NOMO-1 treated with dmso at 0.1 percent for 144 hours (cell line): ENCODE data around the gene ZAR1.

Experiments used
- DNase-seq: peaks from one replicate; lab custom pipeline; 2025; ENCODE audit not compliant: unreplicated experiment; lab: John Stamatoyannopoulos, UW

ZAR1 gene

GRCh38 chr4:48484494-48485168, 5.4 kb upstream of the ZAR1 start:
- DNase-seq = no peak

- no peak for DNase-seq
Observed at GRCh38 chr4:48489683-48490011, 405 bp upstream of the ZAR1 start.

GRCh38 chr4:48490680-48491513, 845 bp downstream of the ZAR1 start:
- DNase-seq = no peak

- no peak for DNase-seq
Observed at GRCh38 chr4:48491514-48492176, 1.6 kb downstream of the ZAR1 start.

- DNase-seq = peak; percentile 19
Observed at GRCh38 chr4:48493452-48494100, 3.5 kb downstream of the ZAR1 start.

- no peak for DNase-seq
Observed at GRCh38 chr4:48495941-48496340, 5.9 kb downstream of the ZAR1 start.

GRCh38 chr4:48498895-48499294, 8.8 kb downstream of the ZAR1 start:
- no peak for DNase-seq

- no peak for DNase-seq
Observed at GRCh38 chr4:48499551-48500066, 9.6 kb downstream of the ZAR1 start.

- DNase-seq = no peak
Observed at GRCh38 chr4:48503233-48504025, 13.4 kb downstream of the ZAR1 start.

- DNase-seq = no peak
Observed at GRCh38 chr4:48504026-48504330, 13.9 kb downstream of the ZAR1 start.

GRCh38 chr4:48504352-48504751, 14.3 kb downstream of the ZAR1 start:
- no peak for DNase-seq

- no peak for DNase-seq
Observed at GRCh38 chr4:48506716-48507115, 16.7 kb downstream of the ZAR1 start.

GRCh38 chr4:48509543-48509942, 19.5 kb downstream of the ZAR1 start:
- DNase-seq = no peak

GRCh38 chr4:48518143-48518542, 28.1 kb downstream of the ZAR1 start:
- no peak for DNase-seq

- no peak for DNase-seq
Observed at GRCh38 chr4:48526406-48526805, 36.4 kb downstream of the ZAR1 start.

- no peak for DNase-seq
Observed at GRCh38 chr4:48538358-48538757, 48.3 kb downstream of the ZAR1 start.

- DNase-seq = no peak
Observed at GRCh38 chr4:48539597-48539996, 49.5 kb downstream of the ZAR1 start.

- DNase-seq = no peak
Observed at GRCh38 chr4:48542888-48543287, 52.8 kb downstream of the ZAR1 start.

- DNase-seq = no peak
Observed at GRCh38 chr4:48543796-48544195, 53.7 kb downstream of the ZAR1 start.
